ENCODE results near the gene RNF41.

Gene RNF41

GRCh38 chr12:56253091-56253490, 31.4 kb upstream of the RNF41 start:
- DNase-seq, result no peak
- intact Hi-C loops (cut with DNase I), result no loop called here

- DNase-seq, result no peak
- intact Hi-C loops (cut with DNase I), result no loop called here
Measured at GRCh38 chr12:56252649-56253048, 30.9 kb upstream of the RNF41 start.

GRCh38 chr12:56248711-56249110, 27.0 kb upstream of the RNF41 start:
- intact Hi-C loops (cut with DNase I), result no loop called here
- DNase-seq, result no peak

- intact Hi-C loops (cut with DNase I), result no loop called here
- DNase-seq, result no peak
Measured at GRCh38 chr12:56247923-56248322, 26.2 kb upstream of the RNF41 start.

- DNase-seq, result no peak
- intact Hi-C loops (cut with DNase I), result no loop called here
Measured at GRCh38 chr12:56244494-56244893, 22.8 kb upstream of the RNF41 start.

- intact Hi-C loops (cut with DNase I), result no loop called here
- DNase-seq, result no peak
Measured at GRCh38 chr12:56243731-56244181, 22.0 kb upstream of the RNF41 start.

- no peak for DNase-seq
- intact Hi-C loops (cut with DNase I), result no loop called here
Measured at GRCh38 chr12:56242986-56243385, 21.3 kb upstream of the RNF41 start.

- intact Hi-C loops (cut with DNase I), result no loop called here
- DNase-seq, result no peak
Measured at GRCh38 chr12:56241424-56242303, 19.9 kb upstream of the RNF41 start.

GRCh38 chr12:56237552-56237951, 15.8 kb upstream of the RNF41 start:
- intact Hi-C loops (cut with DNase I), result no loop called here
- DNase-seq, result no peak

- DNase-seq, result no peak
- intact Hi-C loops (cut with DNase I), result no loop called here
Measured at GRCh38 chr12:56236985-56237384, 15.3 kb upstream of the RNF41 start.

- no peak for DNase-seq
- intact Hi-C loops (cut with DNase I), result no loop called here
Measured at GRCh38 chr12:56236091-56236490, 14.4 kb upstream of the RNF41 start.

- intact Hi-C loops (cut with DNase I), result no loop called here
Measured at GRCh38 chr12:56234746-56235436, 13.2 kb upstream of the RNF41 start.

GRCh38 chr12:56231184-56231582, 9.5 kb upstream of the RNF41 start:
- no peak for DNase-seq

More at GRCh38 chr12:56234746-56235436, 13.2 kb upstream of the RNF41 start:
- DNase-seq, result no peak

GRCh38 chr12:56230432-56231183, 8.9 kb upstream of the RNF41 start:
- DNase-seq, result no peak

More at GRCh38 chr12:56231184-56231582, 9.5 kb upstream of the RNF41 start:
- intact Hi-C loops (cut with DNase I), result no loop called here

GRCh38 chr12:56229916-56230431, 8.3 kb upstream of the RNF41 start, which contains the start of gene SLC39A5:
Gene SLC39A5 (plus strand): TSS chr12:56230051. CDS start chr12:56231275, 1,224 bp downstream.
- DNase-seq, result no peak
- intact Hi-C loops (cut with DNase I), result no loop called here

More at GRCh38 chr12:56230432-56231183, 8.9 kb upstream of the RNF41 start:
- intact Hi-C loops (cut with DNase I), result no loop called here

GRCh38 chr12:56229082-56229481, 7.4 kb upstream of the RNF41 start:
- intact Hi-C loops (cut with DNase I), result no loop called here
- DNase-seq, result no peak

GRCh38 chr12:56224954-56225353, 3.2 kb upstream of the RNF41 start:
- intact Hi-C loops (cut with DNase I), result loop anchor here (2.0 to 5.0 kb wide), 3 partner anchors 32 to 98 kb away; partner anchors contain the start of genes ANKRD52 and ESYT1
- no peak for DNase-seq

- intact Hi-C loops (cut with DNase I), result loop anchor here (2.0 to 5.0 kb wide), 3 partner anchors 33 to 97 kb away; partner anchors contain the start of genes ANKRD52 and ESYT1
- peak; percentile 95 to 99 (median 98) for DNase-seq
Measured at GRCh38 chr12:56224102-56224701, 2.5 kb upstream of the RNF41 start, which contains the start of gene NABP2. Gene NABP2 (plus strand): TSS chr12:56224342. CDS start chr12:56224857, 515 bp downstream.
